Non-pigmented ciliary epithelial cell (primary cell): ENCODE data around the gene ZNF407.

Experiments
- DNase-seq: peaks from one replicate; pipeline ENCODE4 v3.0.0-alpha.2; 2010; ENCODE audit warnings: low read depth

The ZNF407 gene

DNA sequence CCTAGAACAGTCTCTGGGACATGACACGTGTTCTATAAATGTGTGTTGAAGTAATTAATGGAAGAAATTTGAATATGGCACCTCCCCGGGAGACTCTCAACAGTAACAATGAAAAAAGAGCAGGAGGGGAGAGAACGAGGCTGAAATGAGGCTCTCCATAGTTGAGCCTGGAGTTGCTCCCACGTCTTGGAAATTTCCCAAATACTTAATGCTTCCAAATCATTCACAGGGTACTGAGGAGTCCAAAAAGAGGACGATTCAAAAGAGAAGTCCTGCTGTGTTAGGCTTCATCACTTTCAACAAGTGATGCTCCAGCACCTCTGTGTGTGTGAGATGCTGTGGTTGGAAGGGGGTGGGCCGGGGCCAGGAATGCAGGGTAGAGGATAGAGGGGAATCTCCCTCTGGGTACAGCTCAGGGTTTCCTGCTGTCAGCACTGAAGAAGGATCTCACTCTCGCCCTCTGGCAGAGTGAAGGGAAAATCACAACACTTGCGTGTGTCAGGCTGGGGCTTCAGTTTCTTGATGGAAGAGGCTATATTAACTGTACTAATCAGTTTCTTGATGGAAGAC, 18.1 kb upstream of the ZNF407 start:
- no peak for DNase-seq

- no peak for DNase-seq
These were observed 15.0 kb upstream of the ZNF407 start for GRCh38 chr18:74582642-74583041.

GRCh38 chr18:74587441-74587840, 10.2 kb upstream of the ZNF407 start:
- DNase-seq: no peak

DNA sequence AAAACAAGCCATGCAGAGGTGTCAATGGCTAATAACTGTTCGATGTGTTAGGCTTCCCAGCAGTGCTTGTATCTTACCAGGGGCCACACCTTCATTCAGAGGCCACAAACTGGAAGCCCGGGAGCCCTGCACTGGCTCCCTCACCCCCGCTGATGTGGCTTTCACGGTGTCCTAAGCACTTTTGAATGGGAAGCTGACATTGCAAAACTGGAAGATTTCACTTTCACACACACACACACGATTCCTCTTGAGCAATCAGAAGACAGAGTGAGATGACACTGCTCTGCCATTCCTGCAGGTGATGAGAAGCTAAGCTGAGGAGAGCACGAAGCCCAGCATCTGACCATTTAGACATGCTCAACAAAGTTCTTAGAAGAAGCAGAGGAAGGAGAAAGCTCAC, 8.6 kb upstream of the ZNF407 start:
- no peak for DNase-seq

GRCh38 chr18:74589811-74590210, 7.9 kb upstream of the ZNF407 start:
- no peak for DNase-seq

GRCh38 chr18:74590671-74591070, 7.0 kb upstream of the ZNF407 start:
- DNase-seq: no peak

GRCh38 chr18:74595431-74595830, 2.2 kb upstream of the ZNF407 start:
- DNase-seq: no peak

GRCh38 chr18:74597034-74597661, 522 bp upstream of the ZNF407 start:
- DNase-seq: no peak

GRCh38 chr18:74598350-74599001, 806 bp downstream of the ZNF407 start:
- DNase-seq: no peak

GRCh38 chr18:74604361-74604760, 6.7 kb downstream of the ZNF407 start:
- DNase-seq: no peak

DNA sequence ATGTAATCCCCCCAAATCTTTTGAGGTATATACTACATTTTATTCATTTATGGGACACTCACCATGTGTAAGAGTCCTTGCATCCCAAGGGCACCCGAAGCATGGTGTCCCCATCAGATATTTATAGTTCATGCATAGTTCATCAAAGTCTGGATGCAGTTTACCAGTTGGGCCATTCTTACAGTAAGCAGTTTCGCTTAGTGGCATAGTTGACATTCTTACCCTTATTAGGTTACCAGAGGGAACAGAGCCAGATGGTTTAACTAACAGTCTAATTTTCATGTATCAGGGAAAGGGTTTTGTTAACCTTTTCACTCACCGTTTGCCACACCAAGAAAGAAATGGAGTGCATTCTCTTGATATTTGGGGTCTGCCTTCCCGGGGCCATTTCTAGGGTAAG, 7.1 kb downstream of the ZNF407 start:
- peak; percentile 59 for DNase-seq

DNA sequence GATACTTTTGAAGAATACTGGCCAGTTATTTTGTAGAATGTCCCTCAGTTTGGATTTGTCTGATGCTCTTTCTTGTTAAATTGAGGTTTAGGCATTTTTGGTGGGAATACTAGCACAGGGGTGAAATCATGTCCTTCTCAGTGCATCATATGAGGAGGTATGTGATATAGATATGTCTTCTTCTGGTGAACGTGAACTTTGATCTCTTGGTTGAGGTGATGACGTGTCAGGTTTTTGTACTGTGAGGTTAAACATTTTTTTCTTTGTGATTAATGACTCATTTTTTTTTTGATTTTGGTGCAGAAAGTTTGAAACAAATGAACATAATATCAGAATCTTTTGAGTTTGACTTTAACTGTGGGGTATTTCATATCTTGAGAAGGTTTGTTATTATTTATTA, 11.0 kb downstream of the ZNF407 start:
- no peak for DNase-seq

GRCh38 chr18:74609535-74609934, 11.9 kb downstream of the ZNF407 start:
- peak; percentile 57 for DNase-seq

DNA sequence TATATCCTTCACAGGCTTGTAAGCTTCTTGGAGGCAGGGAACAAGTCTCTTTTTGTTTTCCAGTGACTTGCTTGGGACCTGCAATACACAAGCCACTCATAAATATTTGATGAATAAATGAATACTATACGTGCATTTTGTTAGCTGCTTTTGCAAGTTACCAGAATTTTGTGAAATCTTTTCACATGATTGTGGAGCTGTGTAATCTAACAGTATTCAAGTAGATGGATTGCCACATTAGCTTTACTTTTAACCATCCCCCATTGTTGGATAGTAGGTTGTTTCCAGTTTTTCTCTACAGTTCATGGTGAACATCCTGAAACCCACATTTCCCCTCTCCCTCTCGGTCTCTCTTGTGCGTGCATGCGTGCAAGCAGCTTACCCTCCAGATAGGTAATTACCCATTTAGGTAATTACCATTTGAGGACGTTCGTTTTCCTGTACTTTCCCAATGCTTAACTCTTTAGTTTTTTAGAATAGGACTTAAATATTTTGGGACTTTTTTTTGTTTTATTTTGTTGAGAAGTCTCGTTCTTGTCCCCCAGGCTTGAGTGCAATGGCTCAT, 12.5 kb downstream of the ZNF407 start:
- no peak for DNase-seq

GRCh38 chr18:74610860-74611259, 13.2 kb downstream of the ZNF407 start:
- no peak for DNase-seq

- no peak for DNase-seq
These were observed 14.1 kb downstream of the ZNF407 start for GRCh38 chr18:74611765-74612164.

GRCh38 chr18:74613381-74613780, 15.7 kb downstream of the ZNF407 start:
- DNase-seq: no peak

- DNase-seq: no peak
These were observed 18.8 kb downstream of the ZNF407 start for GRCh38 chr18:74616494-74616893.

- DNase-seq: no peak
These were observed 19.8 kb downstream of the ZNF407 start for GRCh38 chr18:74617486-74617885.

GRCh38 chr18:74622072-74622471, 24.4 kb downstream of the ZNF407 start:
- DNase-seq: no peak

- DNase-seq: no peak
These were observed 25.6 kb downstream of the ZNF407 start for GRCh38 chr18:74623047-74623816.

GRCh38 chr18:74624466-74624865, 26.8 kb downstream of the ZNF407 start:
- DNase-seq: no peak

DNA sequence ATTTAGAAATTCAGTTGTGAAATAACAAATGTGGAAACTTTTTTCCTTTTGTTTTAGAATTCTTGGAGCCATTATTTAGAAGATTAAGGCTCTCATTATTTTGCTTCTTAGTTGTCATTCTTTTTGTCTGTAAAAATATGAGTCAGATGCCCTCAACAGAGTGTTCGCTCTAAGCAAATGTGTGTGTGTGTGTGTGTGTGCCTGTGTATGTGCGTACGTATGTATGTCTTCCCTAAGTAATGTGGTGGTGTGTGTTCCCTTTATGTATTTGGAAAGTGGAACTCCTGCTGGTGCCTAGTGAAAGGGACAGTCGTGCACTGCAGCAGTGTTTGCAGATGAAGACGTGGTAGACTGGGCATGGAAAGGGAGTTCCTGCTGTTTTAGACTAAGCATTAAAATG, 27.5 kb downstream of the ZNF407 start:
- no peak for DNase-seq
